Stimulated activated CD8-positive, alpha-beta memory T cell treated with anti-CD3 and anti-CD28 coated beads, Interleukin-12 subunit alpha, Interleukin-12 subunit beta, amount 100 ng/mL, for 1 hour (primary cell): ENCODE data around the gene TFDP1.
"Not testable (repeated sequence)": the region's sequence is repeated elsewhere in the genome, so short reads cannot be mapped to it uniquely, and the experiment has no call there.

Experiments used
- DNase-seq: peaks from one replicate; pipeline ENCODE4 v3.0.0-alpha.2; 2020; ENCODE audit warnings: low read depth

Gene TFDP1

GRCh38 chr13:113550453-113550852 lies 34.1 kb upstream of the TFDP1 start:
- no peak for DNase-seq

- DNase-seq, result no peak
Measured at GRCh38 chr13:113551081-113552000, 33.2 kb upstream of the TFDP1 start.

- DNase-seq, result no peak
Measured at GRCh38 chr13:113552079-113552478, 32.5 kb upstream of the TFDP1 start.

- no peak for DNase-seq
Measured at GRCh38 chr13:113552786-113553434, 31.6 kb upstream of the TFDP1 start.

- no peak for DNase-seq
Measured at GRCh38 chr13:113553511-113554332, 30.8 kb upstream of the TFDP1 start.

GRCh38 chr13:113554333-113554700 lies 30.2 kb upstream of the TFDP1 start:
- DNase-seq, result no peak

GRCh38 chr13:113555141-113555540 lies 29.4 kb upstream of the TFDP1 start:
- DNase-seq, result no peak

DNA sequence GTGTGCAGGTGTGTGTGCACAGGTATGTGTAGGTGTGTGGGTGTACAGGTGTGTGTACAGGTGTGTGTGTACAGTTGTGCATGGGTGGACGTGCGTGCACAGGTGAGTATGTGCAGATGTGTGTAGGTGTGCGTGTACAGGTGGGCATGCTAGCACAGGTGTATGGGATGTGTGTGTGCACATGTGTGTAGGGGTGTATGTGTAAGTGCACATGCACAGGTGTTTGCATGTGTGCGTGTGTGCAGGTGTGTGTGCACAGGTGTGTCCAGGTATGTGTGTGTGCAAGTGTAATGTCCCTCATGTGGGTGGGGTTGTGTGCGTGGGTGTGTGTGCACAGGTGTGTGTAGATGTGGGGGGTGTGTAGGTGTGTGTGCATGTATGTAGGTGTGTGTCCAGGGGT lies 27.5 kb upstream of the TFDP1 start:
- DNase-seq, result no peak

DNA sequence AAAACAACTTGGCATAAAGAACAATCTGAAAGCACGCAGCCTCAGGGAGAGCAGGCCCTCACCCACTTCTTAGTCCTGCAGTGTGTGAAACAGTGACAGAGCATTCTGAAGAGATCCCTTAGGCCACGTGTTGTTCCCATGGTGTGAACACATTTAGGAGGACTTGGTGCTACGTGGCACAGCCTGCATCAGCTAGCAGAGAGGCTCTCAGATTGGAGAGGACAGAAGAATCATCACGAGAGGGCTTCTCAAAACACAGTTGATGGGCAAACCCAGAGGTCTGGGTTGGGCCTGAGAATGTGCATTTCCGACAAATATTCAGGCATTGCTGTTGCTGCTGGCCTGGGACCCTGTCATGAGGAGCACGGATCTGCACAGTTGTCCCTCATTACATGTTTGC lies 26.1 kb upstream of the TFDP1 start:
- DNase-seq, result no peak

DNA sequence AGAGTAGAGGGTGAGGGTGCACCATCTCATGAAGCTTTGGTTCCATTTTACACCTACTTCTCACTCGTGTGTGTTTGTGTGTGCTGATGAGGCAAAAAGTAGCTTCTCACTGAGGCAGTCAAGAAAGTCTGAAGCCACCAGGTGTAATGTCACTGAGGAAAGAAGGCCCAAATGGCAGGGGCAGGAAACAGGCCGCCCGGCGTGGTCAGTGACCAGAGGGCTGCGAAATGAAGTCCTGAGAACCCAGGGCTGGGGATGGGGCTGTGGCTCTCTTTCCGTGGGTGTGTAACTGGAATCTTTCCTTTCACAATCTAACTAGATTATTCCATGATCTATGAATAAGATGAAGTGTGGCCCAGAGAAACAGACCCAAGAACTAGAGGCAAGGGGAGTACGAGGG lies 25.5 kb upstream of the TFDP1 start:
- no peak for DNase-seq

- no peak for DNase-seq
Measured at GRCh38 chr13:113559901-113560644, 24.5 kb upstream of the TFDP1 start.

GRCh38 chr13:113560645-113561416 lies 23.7 kb upstream of the TFDP1 start:
- DNase-seq, result no peak

DNA sequence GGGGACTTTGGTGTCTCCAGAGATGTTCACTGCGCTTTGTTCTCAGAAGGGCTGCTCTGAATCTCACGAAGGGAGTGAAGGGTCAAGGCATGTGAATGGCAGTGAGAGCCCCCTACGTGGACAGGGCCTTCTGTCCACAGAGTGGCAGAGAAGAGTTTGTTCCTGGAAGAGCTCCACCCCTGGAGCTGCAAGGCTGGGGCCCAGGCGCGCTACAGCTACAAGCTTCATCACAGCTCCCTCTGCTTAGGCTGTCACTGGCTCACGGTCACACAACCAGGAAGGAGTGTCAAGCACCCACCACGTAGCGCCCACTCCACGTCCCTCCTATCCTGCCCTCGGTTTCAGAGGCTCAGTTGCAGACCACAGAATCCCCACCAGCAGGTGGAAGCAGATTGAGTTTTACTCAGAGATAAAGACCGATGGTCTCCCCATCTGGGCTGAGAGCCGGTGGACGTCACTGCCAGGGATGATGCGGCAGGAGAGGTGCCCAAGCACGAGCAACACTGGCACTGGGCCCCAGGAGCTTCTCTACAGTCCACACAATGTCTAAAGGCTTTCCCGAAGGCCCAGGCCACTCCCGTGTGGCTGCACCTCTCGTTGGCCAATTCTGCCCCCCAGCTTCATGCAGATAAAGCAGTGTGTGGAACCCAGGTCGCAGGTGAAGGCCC lies 23.0 kb upstream of the TFDP1 start:
- no peak for DNase-seq

DNA sequence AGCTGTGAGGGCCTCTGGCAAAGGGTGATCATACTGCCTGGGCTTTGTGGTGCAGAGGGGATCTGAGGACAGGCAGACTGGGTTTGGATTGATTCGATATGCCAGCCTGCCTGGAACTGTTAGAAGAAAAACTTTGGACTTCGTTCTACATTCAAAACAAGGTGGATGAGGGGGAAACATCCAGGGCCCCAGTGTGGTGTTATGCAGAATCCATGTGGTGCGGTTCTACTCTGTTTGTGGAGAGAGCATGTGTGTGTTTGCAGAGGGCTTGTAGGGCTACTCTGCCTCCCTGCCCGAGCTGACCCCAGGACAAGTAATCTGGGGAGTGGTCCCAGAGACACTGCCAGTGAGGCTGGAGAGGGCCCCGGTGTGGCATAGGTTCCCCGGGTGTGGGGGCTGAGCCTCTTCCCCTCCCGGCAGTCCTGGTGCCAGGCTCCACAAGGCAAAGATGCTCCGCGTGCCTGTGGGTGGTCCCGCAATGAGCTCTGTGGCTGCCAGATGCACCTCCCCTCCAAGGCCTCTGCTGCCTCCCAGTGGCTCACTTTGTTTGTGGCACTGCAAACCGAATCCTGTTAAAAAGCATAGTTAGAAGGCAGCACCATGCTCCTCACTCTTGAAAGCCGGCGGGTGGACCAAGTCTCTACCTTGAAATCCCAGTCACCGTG lies 22.3 kb upstream of the TFDP1 start:
- DNase-seq, result no peak

- no peak for DNase-seq
Measured at GRCh38 chr13:113562844-113563243, 21.7 kb upstream of the TFDP1 start.

- DNase-seq, result not testable (repeated sequence)
Measured at GRCh38 chr13:113563511-113563910, 21.0 kb upstream of the TFDP1 start.

DNA sequence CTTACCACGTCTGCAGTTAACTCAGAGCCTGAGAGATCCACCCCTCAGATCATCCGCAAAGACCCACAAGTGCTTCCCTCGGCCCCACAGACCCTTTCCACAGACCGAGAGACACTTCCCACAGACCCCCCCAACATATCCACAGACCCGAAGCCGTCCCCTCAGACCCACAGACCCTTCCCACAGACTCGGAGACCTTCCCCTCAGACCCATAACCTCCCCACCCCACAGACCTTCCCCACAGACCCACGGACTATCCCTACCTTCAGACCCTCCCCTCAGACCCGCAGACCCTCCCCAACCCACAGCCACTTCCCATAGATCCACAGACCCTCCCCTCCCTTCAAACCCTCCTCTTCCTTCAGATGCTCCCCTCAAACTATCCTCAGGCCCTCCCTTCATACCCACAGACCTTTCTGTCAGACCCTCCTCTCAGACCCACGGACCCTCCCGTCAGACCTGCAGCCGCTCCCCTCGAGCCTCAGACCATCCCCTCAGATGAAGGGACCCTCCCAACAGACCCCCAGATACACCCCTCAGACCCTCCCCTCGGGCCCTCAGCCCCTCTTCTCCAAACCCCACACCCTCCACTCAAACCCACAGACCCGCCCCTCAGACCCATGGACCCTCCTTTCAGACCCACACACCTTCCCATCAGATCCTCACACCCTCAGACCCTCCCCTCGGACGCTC lies 20.1 kb upstream of the TFDP1 start:
- DNase-seq, result no peak

- no peak for DNase-seq
Measured at GRCh38 chr13:113565526-113566226, 18.9 kb upstream of the TFDP1 start.

DNA sequence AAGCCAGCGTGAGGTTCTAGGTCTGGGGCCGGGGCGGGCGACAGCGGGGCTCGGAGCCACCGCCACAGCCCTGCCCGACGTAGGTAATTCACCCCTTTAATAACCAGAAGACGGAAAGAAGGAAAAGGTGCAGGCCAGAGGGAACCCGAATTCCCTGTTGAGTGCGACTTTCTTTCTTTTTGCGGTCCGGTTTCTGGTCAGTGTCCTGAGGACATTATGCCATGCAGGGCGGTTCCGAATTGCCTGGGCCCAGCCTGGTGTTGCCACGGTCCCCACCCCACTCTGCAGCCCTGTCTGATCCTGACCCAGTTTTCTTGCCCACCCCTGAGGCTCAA lies 18.4 kb upstream of the TFDP1 start:
- no peak for DNase-seq
